Measurements from ENCODE around the gene PTGDS. TPM values are rescaled to one million over a fixed set of nuclear protein-coding genes. Genes with fewer than 3 reads are reported as not detected.
A peak's percentile ranks its signal among the peaks of the same experiment; 100 is the strongest.

Gene PTGDS
- total RNA-seq, 1 donor from 2014 or later, result not detected

DNA sequence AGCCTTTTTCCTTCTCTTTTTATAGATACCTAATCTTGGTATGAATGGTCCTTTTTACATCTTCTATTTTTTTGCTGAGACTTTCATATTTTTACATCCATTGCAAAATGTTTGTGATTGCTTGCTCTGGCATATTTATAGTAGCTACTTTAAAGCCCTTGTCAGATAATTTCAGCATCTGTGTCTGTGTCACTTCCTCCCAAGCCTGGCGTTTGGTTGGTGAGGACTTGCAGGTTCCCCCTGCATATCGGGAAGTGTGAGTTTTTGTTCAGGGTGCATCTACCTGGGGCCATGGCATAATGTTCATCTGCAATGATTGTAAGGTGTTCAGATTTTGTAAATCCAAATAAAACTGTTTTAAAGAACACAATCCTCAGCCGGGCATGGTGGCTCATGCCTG lies 41.7 kb upstream of the PTGDS start:
- Mint-ChIP-seq H3K4me3 (ENCODE audit: unreplicated experiment) (no peak overlapping the region), H3K4me1 (ENCODE audit: low read depth, unreplicated experiment) (no peaks in the 10 kb centered on the region), H3K9me3 (ENCODE audit: unreplicated experiment) (peaks cover 16% of the 10 kb centered on the region), H3K27me3 (ENCODE audit: unreplicated experiment) (peaks cover 9% of the 10 kb centered on the region), H3K27ac (ENCODE audit: unreplicated experiment) (no peak overlapping the region), H3K36me3 (ENCODE audit: unreplicated experiment) (peaks cover 8% of the 10 kb centered on the region)
- TF ChIP-seq, protein P1, sequence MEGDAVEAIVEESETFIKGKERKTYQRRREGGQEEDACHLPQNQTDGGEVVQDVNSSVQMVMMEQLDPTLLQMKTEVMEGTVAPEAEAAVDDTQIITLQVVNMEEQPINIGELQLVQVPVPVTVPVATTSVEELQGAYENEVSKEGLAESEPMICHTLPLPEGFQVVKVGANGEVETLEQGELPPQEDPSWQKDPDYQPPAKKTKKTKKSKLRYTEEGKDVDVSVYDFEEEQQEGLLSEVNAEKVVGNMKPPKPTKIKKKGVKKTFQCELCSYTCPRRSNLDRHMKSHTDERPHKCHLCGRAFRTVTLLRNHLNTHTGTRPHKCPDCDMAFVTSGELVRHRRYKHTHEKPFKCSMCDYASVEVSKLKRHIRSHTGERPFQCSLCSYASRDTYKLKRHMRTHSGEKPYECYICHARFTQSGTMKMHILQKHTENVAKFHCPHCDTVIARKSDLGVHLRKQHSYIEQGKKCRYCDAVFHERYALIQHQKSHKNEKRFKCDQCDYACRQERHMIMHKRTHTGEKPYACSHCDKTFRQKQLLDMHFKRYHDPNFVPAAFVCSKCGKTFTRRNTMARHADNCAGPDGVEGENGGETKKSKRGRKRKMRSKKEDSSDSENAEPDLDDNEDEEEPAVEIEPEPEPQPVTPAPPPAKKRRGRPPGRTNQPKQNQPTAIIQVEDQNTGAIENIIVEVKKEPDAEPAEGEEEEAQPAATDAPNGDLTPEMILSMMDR (IDR thresholded peaks at IDR 0.05; ENCODE audit: partially characterized antibody, unreplicated experiment), result no peak
- no peak for DNase-seq

DNA sequence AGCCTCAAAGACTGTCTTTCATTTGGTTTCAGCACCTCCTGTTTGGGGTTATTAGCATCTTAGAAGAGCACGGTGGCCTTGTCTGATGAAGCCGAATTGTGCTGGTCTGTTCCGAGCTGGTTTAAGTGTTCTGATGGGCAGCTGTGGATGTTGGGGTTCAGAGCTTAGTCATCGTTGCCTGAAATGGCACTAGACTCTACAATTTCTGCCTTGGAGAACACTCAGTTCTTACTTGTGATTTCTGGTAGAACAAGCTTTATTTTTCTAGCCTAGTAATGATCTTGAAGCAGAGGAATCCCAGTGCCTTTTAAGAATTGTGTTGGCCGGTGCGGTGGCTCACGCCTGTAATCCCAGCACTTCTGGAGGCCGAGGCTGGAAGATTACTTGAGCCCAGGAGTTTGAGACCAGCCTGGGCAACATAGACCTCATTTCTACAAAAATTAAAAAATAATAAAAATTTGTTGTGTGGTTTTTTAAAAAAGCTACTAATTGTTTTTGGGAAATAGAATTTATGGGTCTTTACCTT lies 40.6 kb upstream of the PTGDS start:
- Mint-ChIP-seq H3K9me3 (ENCODE audit: unreplicated experiment) (peaks cover 16% of the 10 kb centered on the region), H3K4me1 (ENCODE audit: low read depth, unreplicated experiment) (no peaks in the 10 kb centered on the region), H3K27me3 (ENCODE audit: unreplicated experiment) (peaks cover 9% of the 10 kb centered on the region), H3K27ac (ENCODE audit: unreplicated experiment) (no peak overlapping the region), H3K4me3 (ENCODE audit: unreplicated experiment) (peak overlapping the region; percentile 38), H3K36me3 (ENCODE audit: unreplicated experiment) (peaks cover 8% of the 10 kb centered on the region)
- DNase-seq, result no peak
- TF ChIP-seq, protein P1 (IDR thresholded peaks at IDR 0.05; ENCODE audit: partially characterized antibody, unreplicated experiment), result no peak

DNA sequence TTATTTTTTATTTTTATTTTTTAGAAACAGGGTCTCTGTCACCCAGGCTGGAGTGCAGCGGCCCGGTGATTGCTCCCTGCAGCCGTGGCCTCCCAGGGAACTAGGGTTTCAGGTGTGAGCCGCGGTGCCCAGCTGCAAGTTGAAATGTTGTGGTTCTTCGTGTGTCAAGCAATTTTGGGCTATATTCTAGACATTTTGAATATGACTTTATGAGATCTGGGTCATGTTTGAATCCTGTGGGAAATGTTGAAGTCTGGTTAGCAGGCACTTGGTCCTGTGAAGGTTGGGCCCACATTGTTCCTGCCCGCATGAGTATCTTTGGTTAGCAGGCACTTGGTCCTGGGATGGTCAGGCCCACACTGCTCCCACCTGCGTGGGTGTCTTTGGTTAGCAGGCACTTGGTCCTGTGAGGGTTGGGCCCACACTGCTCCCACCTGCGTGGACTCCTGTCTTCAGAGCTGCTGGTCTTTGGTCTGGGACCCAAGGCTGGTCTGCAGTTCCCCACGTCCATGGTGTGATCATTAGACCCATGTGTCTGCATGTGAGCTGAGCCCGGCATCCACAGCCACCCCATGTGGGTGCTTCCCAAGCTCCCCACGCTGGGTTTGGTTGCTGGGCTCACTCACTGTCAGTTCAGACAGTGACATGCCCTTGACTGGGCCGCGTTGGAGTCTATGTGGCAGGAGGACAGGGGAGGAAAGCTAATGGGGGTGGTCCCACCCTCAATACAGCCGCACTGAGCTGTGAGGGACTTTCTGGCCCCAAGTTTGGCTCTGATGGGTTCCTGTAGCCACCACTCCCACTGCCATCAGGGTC lies 39.9 kb upstream of the PTGDS start:
- Mint-ChIP-seq H3K27me3 (ENCODE audit: unreplicated experiment) (peaks cover 9% of the 10 kb centered on the region), H3K36me3 (ENCODE audit: unreplicated experiment) (peaks cover 8% of the 10 kb centered on the region), H3K9me3 (ENCODE audit: unreplicated experiment) (peaks cover 16% of the 10 kb centered on the region), H3K4me3 (ENCODE audit: unreplicated experiment) (no peak overlapping the region), H3K27ac (ENCODE audit: unreplicated experiment) (no peak overlapping the region), H3K4me1 (ENCODE audit: low read depth, unreplicated experiment) (no peaks in the 10 kb centered on the region)
- no peak for DNase-seq
- TF ChIP-seq, protein P1 (IDR thresholded peaks at IDR 0.05; ENCODE audit: partially characterized antibody, unreplicated experiment), result no peak

- Mint-ChIP-seq H3K27ac (ENCODE audit: unreplicated experiment) (no peak overlapping the region), H3K36me3 (ENCODE audit: unreplicated experiment) (no peaks in the 10 kb centered on the region), H3K9me3 (ENCODE audit: unreplicated experiment) (peaks cover 13% of the 10 kb centered on the region), H3K27me3 (ENCODE audit: unreplicated experiment) (peaks cover 5% of the 10 kb centered on the region), H3K4me3 (ENCODE audit: unreplicated experiment) (no peak overlapping the region), H3K4me1 (ENCODE audit: low read depth, unreplicated experiment) (no peaks in the 10 kb centered on the region)
- DNase-seq, result no peak
- TF ChIP-seq, protein P1 (IDR thresholded peaks at IDR 0.05; ENCODE audit: partially characterized antibody, unreplicated experiment), result no peak
Observed at GRCh38 chr9:136939431-136939995, 37.8 kb upstream of the PTGDS start.

All from glutamatergic neuron (in vitro differentiated cells).